GM19240 (cell line): Measurements from ENCODE around the gene GPR135.

ENCODE experiments used
- DNase-seq: peaks from one replicate; pipeline ENCODE4 v3.0.0; 2011; ENCODE audit warnings: low spot score; ENCODE audit not compliant: insufficient read length

The GPR135 gene

GRCh38 chr14:59465316-59466135 is at the start of gene GPR135:
Gene GPR135, minus strand, starts transcription at chr14:59465380. Its CDS starts 154 bp downstream, at chr14:59465226.
- DNase-seq = no peak

- DNase-seq = peak; percentile 3
These were observed 46.9 kb upstream of the GPR135 start for GRCh38 chr14:59511916-59512575.

GRCh38 chr14:59510966-59511365 is 45.8 kb upstream of the GPR135 start:
- no peak for DNase-seq

- no peak for DNase-seq
These were observed 44.8 kb upstream of the GPR135 start for GRCh38 chr14:59510001-59510400.

GRCh38 chr14:59509101-59509500 is 43.9 kb upstream of the GPR135 start:
- DNase-seq = no peak

- DNase-seq = no peak
These were observed 42.5 kb upstream of the GPR135 start for GRCh38 chr14:59507752-59508103.

- DNase-seq = no peak
These were observed 42.0 kb upstream of the GPR135 start for GRCh38 chr14:59507063-59507751.

GRCh38 chr14:59503256-59503655 is 38.1 kb upstream of the GPR135 start:
- DNase-seq = no peak

- no peak for DNase-seq
These were observed 35.6 kb upstream of the GPR135 start for GRCh38 chr14:59500732-59501131.

- no peak for DNase-seq
These were observed 27.2 kb upstream of the GPR135 start for GRCh38 chr14:59492384-59492783.

- no peak for DNase-seq
These were observed 25.6 kb upstream of the GPR135 start for GRCh38 chr14:59490756-59491155.

- DNase-seq = no peak
These were observed 19.5 kb upstream of the GPR135 start for GRCh38 chr14:59484639-59485175.

GRCh38 chr14:59483819-59484638 is 18.8 kb upstream of the GPR135 start, which contains the start of the genes JKAMP and L3HYPDH:
Gene JKAMP, plus strand, starts transcription at chr14:59484517. Its CDS starts 73 bp downstream, at chr14:59484590.
Gene L3HYPDH, minus strand, starts transcription at chr14:59484408. Its CDS starts 92 bp downstream, at chr14:59484316.
- DNase-seq = peak; percentile 70

GRCh38 chr14:59483363-59483762 is 18.2 kb upstream of the GPR135 start:
- DNase-seq = no peak

GRCh38 chr14:59482541-59483331 is 17.6 kb upstream of the GPR135 start:
- DNase-seq = no peak

- no peak for DNase-seq
These were observed 16.8 kb upstream of the GPR135 start for GRCh38 chr14:59481871-59482540.

- no peak for DNase-seq
These were observed 16.2 kb upstream of the GPR135 start for GRCh38 chr14:59481407-59481806.

- DNase-seq = no peak
These were observed 15.0 kb upstream of the GPR135 start for GRCh38 chr14:59480166-59480565.

- no peak for DNase-seq
These were observed 13.4 kb upstream of the GPR135 start for GRCh38 chr14:59478540-59478939.

GRCh38 chr14:59475709-59476108 is 10.5 kb upstream of the GPR135 start:
- DNase-seq = no peak
